AG09319 (cell line): ENCODE measurements around the gene ARAP2.

Experiments used
- DNase-seq: peaks from one replicate; pipeline ENCODE4 v3.0.0-alpha.2; 2010; ENCODE audit warnings: low read depth; ENCODE audit errors: extremely low read depth
- CTCF ChIP-seq: IDR thresholded peaks from 2 replicates; pipeline ENCODE4 v1.5.1; 2011; ENCODE audit warnings: low read depth, mild to moderate bottlenecking, inconsistent platforms, low read length, moderate library complexity

Gene ARAP2

GRCh38 chr4:36115312-36115711 lies 129.0 kb downstream of the ARAP2 start:
- no peak for DNase-seq
- no peak for TF ChIP-seq CTCF

GRCh38 chr4:36111172-36111571 lies 133.1 kb downstream of the ARAP2 start:
- TF ChIP-seq CTCF: no peak

GRCh38 chr4:36099509-36099908 lies 144.8 kb downstream of the ARAP2 start:
- DNase-seq: no peak
- no peak for TF ChIP-seq CTCF

More at GRCh38 chr4:36111172-36111571, 133.1 kb downstream of the ARAP2 start:
- DNase-seq: no peak

GRCh38 chr4:36094995-36095394 lies 149.3 kb downstream of the ARAP2 start:
- DNase-seq: no peak
- TF ChIP-seq CTCF: no peak

- DNase-seq: no peak
- no peak for TF ChIP-seq CTCF
Observed at GRCh38 chr4:36091997-36092396, 152.3 kb downstream of the ARAP2 start.

- no peak for DNase-seq
- no peak for TF ChIP-seq CTCF
Observed at GRCh38 chr4:36088542-36088941, 155.8 kb downstream of the ARAP2 start.

- no peak for TF ChIP-seq CTCF
- no peak for DNase-seq
Observed at GRCh38 chr4:36086261-36086786, 158.0 kb downstream of the ARAP2 start.
